ENCODE results near the gene LRBA. TPM values are rescaled to one million over a fixed set of nuclear protein-coding genes. Genes with fewer than 3 reads are reported as not detected.

LRBA gene
- total RNA-seq, 4 donors from 2014 or later, result 13.3 to 21.2 (median 20.1) TPM

DNA sequence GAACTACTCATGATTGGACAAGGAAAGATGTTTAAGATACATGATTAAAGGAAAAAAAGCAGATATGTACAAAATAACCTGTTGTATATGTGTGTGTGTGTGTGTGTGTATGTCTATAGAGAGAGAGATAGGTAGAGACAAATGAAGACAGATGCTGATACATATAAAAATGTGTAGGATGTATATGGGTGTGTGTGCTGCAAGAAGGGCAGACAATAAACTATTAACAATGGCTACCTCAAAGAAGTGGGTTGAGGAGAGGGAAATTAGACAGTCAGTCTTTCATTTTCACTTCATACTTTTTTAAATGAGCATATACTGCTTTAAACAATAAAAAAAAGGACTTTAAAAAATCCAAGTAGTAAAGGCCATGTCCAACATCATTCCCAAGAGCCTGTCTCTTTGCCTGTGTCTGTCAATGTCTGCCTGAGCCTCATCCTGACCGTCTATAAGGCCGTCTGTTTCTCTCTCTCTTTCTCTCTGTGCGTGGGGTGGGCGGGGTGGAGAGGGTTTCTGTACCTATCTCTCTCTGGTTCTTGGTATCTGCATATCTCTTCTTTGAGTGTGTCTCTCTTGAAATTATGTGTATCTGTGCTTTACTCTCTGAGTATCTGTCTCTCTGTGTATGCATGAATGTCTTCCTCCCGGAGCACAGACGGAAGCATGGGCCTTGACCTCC is 62.8 kb downstream of the LRBA start:
- Histone ChIP-seq H3K9me3 (no peaks in the 10 kb centered on the region), H3K27ac (replicated peaks in 1 of 4) (no peak overlapping the region), H3K4me1 (peaks cover 6 to 8% (median 6%) of the 10 kb centered on the region in 4 donors), H3K27me3 (no peaks in the 10 kb centered on the region), H3K4me3 (no peak overlapping the region), H3K36me3 (no peaks in the 10 kb centered on the region)
- intact Hi-C loops (cut with DNase I), result no loop called here
- TF ChIP-seq POLR2A (IDR thresholded peaks at IDR 0.05; ENCODE audit: low read depth) (no peak), CTCF (IDR thresholded peaks at IDR 0.05) (no peak), POLR2AphosphoS5 (IDR thresholded peaks at IDR 0.05) (no peak), EP300 (IDR thresholded peaks at IDR 0.05) (no peak)
- 95% methylated on average over 6 of the region's 6 CpGs for WGBS
- no peak for DNase-seq (ENCODE audit: extremely low spot score)

GRCh38 chr4:150950657-150951288 is 64.3 kb downstream of the LRBA start:
- no peak for DNase-seq (ENCODE audit: extremely low spot score)
- TF ChIP-seq POLR2A (IDR thresholded peaks at IDR 0.05; ENCODE audit: low read depth) (no peak), CTCF (IDR thresholded peaks at IDR 0.05) (no peak), POLR2AphosphoS5 (IDR thresholded peaks at IDR 0.05) (no peak), EP300 (IDR thresholded peaks at IDR 0.05) (no peak)
- no peaks in the 10 kb centered on the region for H3K36me3 ChIP-seq
- intact Hi-C loops (cut with DNase I), result no loop called here
- no peaks in the 10 kb centered on the region for H3K27me3 ChIP-seq
- H3K9me3 ChIP-seq, result no peaks in the 10 kb centered on the region
- no peak overlapping the region for H3K27ac ChIP-seq (replicated peaks in 1 of 4)
- 97% methylated on average over 2 of the region's 2 CpGs for WGBS
- H3K4me3 ChIP-seq, result no peak overlapping the region
- peaks cover 6 to 8% (median 6%) of the 10 kb centered on the region in 4 donors for H3K4me1 ChIP-seq

DNA sequence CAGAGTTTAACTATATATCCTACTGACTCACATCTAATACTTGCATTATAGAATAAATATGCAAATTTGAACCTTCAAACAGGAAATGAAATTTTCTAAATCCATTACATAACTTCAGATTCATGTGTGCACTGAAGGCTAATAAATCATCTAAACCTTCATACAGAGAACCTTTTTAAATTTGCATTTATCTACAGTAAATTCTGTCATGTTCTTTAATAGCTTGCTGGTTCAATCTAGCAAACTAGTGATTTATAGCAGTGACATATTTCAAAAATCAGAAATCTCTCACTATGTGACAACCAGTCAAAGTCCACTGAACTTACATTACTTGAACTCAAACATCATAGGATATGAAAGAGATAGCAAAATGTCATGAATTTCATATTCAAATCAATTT is 65.1 kb downstream of the LRBA start:
- DNase-seq (ENCODE audit: extremely low spot score), result no peak
- no peaks in the 10 kb centered on the region for H3K36me3 ChIP-seq
- intact Hi-C loops (cut with DNase I), result no loop called here
- H3K27ac ChIP-seq (replicated peaks in 1 of 4), result no peak overlapping the region
- TF ChIP-seq CTCF (IDR thresholded peaks at IDR 0.05) (no peak), EP300 (IDR thresholded peaks at IDR 0.05) (no peak), POLR2A (IDR thresholded peaks at IDR 0.05; ENCODE audit: low read depth) (no peak)
- H3K4me3 ChIP-seq, result no peak overlapping the region
- no peaks in the 10 kb centered on the region for H3K27me3 ChIP-seq
- H3K4me1 ChIP-seq, result peaks cover 6 to 8% (median 6%) of the 10 kb centered on the region in 4 donors
- no peaks in the 10 kb centered on the region for H3K9me3 ChIP-seq

DNA sequence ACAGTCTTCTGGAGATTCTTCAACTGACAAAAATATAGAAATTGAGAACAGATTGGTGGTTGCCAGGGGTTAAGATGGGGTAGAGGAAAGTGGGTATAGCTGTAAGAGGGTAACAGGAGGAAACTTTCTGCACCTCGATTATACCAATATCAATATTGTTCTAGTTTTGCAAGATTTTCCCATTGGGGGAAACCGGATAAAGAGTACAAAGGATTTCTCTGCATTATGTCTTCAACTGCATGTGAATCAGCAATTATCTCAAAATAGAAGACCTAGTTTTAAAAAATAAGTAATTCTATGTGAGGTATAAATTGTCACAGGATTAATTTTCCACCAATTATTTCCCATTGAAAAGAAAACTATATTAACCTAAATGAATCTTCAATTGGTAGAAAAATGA is 65.7 kb downstream of the LRBA start:
- H3K27ac ChIP-seq (replicated peaks in 1 of 4), result no peak overlapping the region
- H3K4me1 ChIP-seq, result peaks cover 6 to 8% (median 6%) of the 10 kb centered on the region in 4 donors
- WGBS, result 93% methylated on average over 2 of the region's 2 CpGs
- no peaks in the 10 kb centered on the region for H3K9me3 ChIP-seq
- no peak for DNase-seq (ENCODE audit: extremely low spot score)
- H3K4me3 ChIP-seq, result no peak overlapping the region
- intact Hi-C loops (cut with DNase I), result no loop called here
- no peak for TF ChIP-seq POLR2AphosphoS5 (IDR thresholded peaks at IDR 0.05)
- TF ChIP-seq POLR2A (IDR thresholded peaks at IDR 0.05; ENCODE audit: low read depth), result no peak
- no peak for TF ChIP-seq CTCF (IDR thresholded peaks at IDR 0.05)
- TF ChIP-seq EP300 (IDR thresholded peaks at IDR 0.05), result no peak
- no peaks in the 10 kb centered on the region for H3K36me3 ChIP-seq
- H3K27me3 ChIP-seq, result no peaks in the 10 kb centered on the region
